BLaER1 (cell line): ENCODE measurements around the gene MATR3.

ENCODE experiments used
- H3K27ac ChIP-seq: shearing (Covaris generic); formaldehyde crosslinking; 2 replicates; pipeline ENCODE4 v1.8.1; 2022
- H3K27me3 ChIP-seq: shearing (Covaris generic); formaldehyde crosslinking; 2 replicates; pipeline ENCODE4 v1.8.1; 2022
- H3K36me3 ChIP-seq: shearing (Covaris generic); formaldehyde crosslinking; 2 replicates; pipeline ENCODE4 v1.8.1; 2022
- H3K4me1 ChIP-seq: shearing (Covaris generic); formaldehyde crosslinking; 2 replicates; pipeline ENCODE4 v1.8.1; 2022
- H3K4me2 ChIP-seq: shearing (Covaris generic); formaldehyde crosslinking; 2 replicates; pipeline ENCODE4 v1.8.1; 2022
- H3K4me3 ChIP-seq: shearing (Covaris generic); formaldehyde crosslinking; 2 replicates; pipeline ENCODE4 v1.8.1; 2022
- H3K9ac ChIP-seq: shearing (Covaris generic); formaldehyde crosslinking; 2 replicates; pipeline ENCODE4 v1.8.1; 2022
- H3K9me3 ChIP-seq: shearing (Covaris generic); formaldehyde crosslinking; 2 replicates; pipeline ENCODE4 v1.8.1; 2022
- H4K20me1 ChIP-seq: shearing (Covaris generic); formaldehyde crosslinking; 2 replicates; pipeline ENCODE4 v1.8.1; 2022
- Cebpa-rat ChIP-seq: shearing (Covaris generic); IDR thresholded peaks from 2 replicates; pipeline ENCODE4 v1.8.1; 2022

The MATR3 gene

DNA sequence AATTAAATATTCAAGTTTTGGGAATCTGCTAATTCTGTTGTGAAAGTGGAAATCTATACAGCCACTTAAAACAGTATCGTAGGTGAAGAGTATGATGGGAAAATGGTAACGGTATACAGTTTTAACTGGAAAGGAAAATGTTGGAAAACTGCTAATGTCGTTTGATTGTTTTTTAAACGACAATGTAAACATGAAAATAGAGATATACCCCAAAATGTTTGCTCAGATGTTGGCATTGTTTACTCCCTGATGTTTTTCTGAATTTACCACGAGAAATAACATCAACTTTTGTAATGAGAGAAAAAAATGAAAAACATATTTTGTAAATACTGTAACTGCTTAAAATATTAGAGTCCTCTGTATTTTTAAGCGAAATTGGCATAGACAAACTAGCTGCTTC, 2.7 kb downstream of the MATR3 start:
- H4K20me1 ChIP-seq: peaks cover 70% of the 10 kb centered on the region
- H3K36me3 ChIP-seq: peaks cover 33% of the 10 kb centered on the region
- no peaks in the 10 kb centered on the region for H3K9me3 ChIP-seq
- no peaks in the 10 kb centered on the region for H3K27me3 ChIP-seq
- peak overlapping the region; percentile 84 for H3K4me2 ChIP-seq
- no peak overlapping the region for H3K27ac ChIP-seq
- peak overlapping the region; percentile 90; the same call in 1 of the 2 replicates for H3K4me3 ChIP-seq
- no peak for TF ChIP-seq Cebpa-rat
- H3K9ac ChIP-seq: peak overlapping the region; percentile 100
- H3K4me1 ChIP-seq: peaks cover 56% of the 10 kb centered on the region

GRCh38 chr5:139296862-139297326, 3.4 kb downstream of the MATR3 start:
- Histone ChIP-seq H3K27ac (no peak overlapping the region), H4K20me1 (peaks cover 77% of the 10 kb centered on the region), H3K4me2 (peak overlapping the region; percentile 84), H3K9me3 (no peaks in the 10 kb centered on the region), H3K4me1 (peaks cover 63% of the 10 kb centered on the region), H3K36me3 (peaks cover 33% of the 10 kb centered on the region), H3K9ac (no peak overlapping the region), H3K4me3 (no peak overlapping the region), H3K27me3 (no peaks in the 10 kb centered on the region)
- no peak for TF ChIP-seq Cebpa-rat

- Histone ChIP-seq H3K4me3 (no peak overlapping the region), H3K36me3 (peaks cover 32% of the 10 kb centered on the region)
Measured at GRCh38 chr5:139297439-139298133, 4.0 kb downstream of the MATR3 start.

DNA sequence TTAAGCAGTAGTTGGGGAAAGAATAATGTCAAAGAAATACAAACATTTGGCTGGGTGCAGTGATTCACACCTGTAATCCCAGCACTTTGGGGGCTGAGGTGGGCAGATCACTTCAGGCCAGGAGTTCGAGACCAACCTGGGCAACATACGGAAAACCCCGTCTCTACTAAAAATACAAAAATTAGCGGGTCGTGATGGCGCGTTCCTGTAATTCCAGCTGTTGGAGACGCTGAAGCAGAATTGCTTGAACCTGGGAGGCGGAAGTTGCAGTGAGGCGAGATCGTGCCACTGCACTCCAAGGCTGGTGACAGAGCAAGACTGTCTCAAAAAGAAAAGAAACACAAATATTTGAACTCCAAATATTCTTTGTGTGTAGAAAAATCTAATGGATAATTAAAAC, 4.7 kb downstream of the MATR3 start:
- no peaks in the 10 kb centered on the region for H3K9me3 ChIP-seq
- peaks cover 34% of the 10 kb centered on the region for H3K36me3 ChIP-seq
- no peak overlapping the region for H3K9ac ChIP-seq
- no peak for TF ChIP-seq Cebpa-rat
- H3K27me3 ChIP-seq: no peaks in the 10 kb centered on the region
- H4K20me1 ChIP-seq: peaks cover 90% of the 10 kb centered on the region
- peak overlapping the region; percentile 84; the same call in 1 of the 2 replicates for H3K4me2 ChIP-seq
- no peak overlapping the region for H3K4me3 ChIP-seq
- peaks cover 64% of the 10 kb centered on the region for H3K4me1 ChIP-seq
- no peak overlapping the region for H3K27ac ChIP-seq

More at GRCh38 chr5:139297439-139298133, 4.0 kb downstream of the MATR3 start:
- no peak overlapping the region for H3K27ac ChIP-seq
- no peak overlapping the region for H3K9ac ChIP-seq
- no peak for TF ChIP-seq Cebpa-rat
- H3K4me1 ChIP-seq: peaks cover 65% of the 10 kb centered on the region
- peaks cover 84% of the 10 kb centered on the region for H4K20me1 ChIP-seq
- no peaks in the 10 kb centered on the region for H3K9me3 ChIP-seq
- no peaks in the 10 kb centered on the region for H3K27me3 ChIP-seq
- H3K4me2 ChIP-seq: peak overlapping the region; percentile 84

- peaks cover 76% of the 10 kb centered on the region for H3K4me1 ChIP-seq
- no peaks in the 10 kb centered on the region for H3K9me3 ChIP-seq
- H4K20me1 ChIP-seq: peaks cover 100% of the 10 kb centered on the region
- H3K27me3 ChIP-seq: no peaks in the 10 kb centered on the region
- peak overlapping the region; percentile 84 for H3K4me2 ChIP-seq
- TF ChIP-seq Cebpa-rat: no peak
- H3K27ac ChIP-seq: no peak overlapping the region
- H3K36me3 ChIP-seq: peaks cover 37% of the 10 kb centered on the region
- H3K9ac ChIP-seq: no peak overlapping the region
- no peak overlapping the region for H3K4me3 ChIP-seq
Measured at GRCh38 chr5:139299486-139299885, 5.9 kb downstream of the MATR3 start.

DNA sequence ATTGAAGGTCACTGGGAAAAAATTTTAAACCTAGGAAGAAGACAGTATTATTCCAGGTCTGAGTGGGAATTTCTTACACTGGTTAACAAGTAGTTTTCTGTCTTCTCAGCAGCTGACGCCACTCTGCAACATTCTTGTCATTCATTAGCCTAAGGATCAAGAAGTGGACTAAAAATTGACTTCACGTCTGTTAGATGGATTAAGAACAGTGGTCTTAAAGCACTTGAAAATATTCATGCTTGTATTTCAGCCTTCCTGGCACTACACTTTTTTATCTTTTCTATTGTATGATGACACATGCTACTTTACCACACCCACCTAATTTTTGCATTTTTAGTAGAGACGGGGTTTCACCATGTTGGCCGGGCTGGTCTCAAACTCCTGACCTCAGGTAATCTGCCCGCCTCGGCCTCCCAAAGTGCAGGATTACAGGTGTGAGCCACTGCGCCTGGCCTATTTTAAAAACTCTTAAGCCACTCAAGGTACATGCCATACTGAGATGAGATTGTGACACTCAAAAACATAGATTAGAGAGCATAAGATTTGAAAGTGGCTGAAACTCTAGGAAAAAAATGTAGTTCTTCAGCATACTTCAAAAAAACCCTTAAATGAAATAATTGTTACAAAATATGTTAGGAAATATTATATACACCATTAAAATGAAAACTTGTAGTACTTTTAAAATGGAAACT, 8.4 kb downstream of the MATR3 start:
- no peak overlapping the region for H3K9ac ChIP-seq
- no peak for TF ChIP-seq Cebpa-rat
- peaks cover 37% of the 10 kb centered on the region for H3K36me3 ChIP-seq
- peaks cover 75% of the 10 kb centered on the region for H3K4me1 ChIP-seq
- H3K4me2 ChIP-seq: no peak overlapping the region
- H3K9me3 ChIP-seq: no peaks in the 10 kb centered on the region
- H3K27me3 ChIP-seq: no peaks in the 10 kb centered on the region
- H3K27ac ChIP-seq: no peak overlapping the region
- peaks cover 100% of the 10 kb centered on the region for H4K20me1 ChIP-seq
- no peak overlapping the region for H3K4me3 ChIP-seq

- Histone ChIP-seq H3K36me3 (peaks cover 38% of the 10 kb centered on the region), H3K4me3 (no peak overlapping the region), H3K9ac (no peak overlapping the region), H3K27me3 (no peaks in the 10 kb centered on the region), H3K4me1 (peaks cover 72% of the 10 kb centered on the region), H3K4me2 (peak overlapping the region; percentile 8; the same call in 1 of the 2 replicates), H4K20me1 (peaks cover 100% of the 10 kb centered on the region), H3K9me3 (no peaks in the 10 kb centered on the region), H3K27ac (no peak overlapping the region)
- no peak for TF ChIP-seq Cebpa-rat
Measured at GRCh38 chr5:139304391-139305324, 11.1 kb downstream of the MATR3 start.

- H3K9ac ChIP-seq: no peak overlapping the region
- H3K36me3 ChIP-seq: peaks cover 31% of the 10 kb centered on the region
- no peak overlapping the region for H3K27ac ChIP-seq
- peaks cover 100% of the 10 kb centered on the region for H4K20me1 ChIP-seq
- no peak overlapping the region for H3K4me2 ChIP-seq
- H3K4me1 ChIP-seq: peaks cover 73% of the 10 kb centered on the region
- no peak overlapping the region for H3K4me3 ChIP-seq
- no peak for TF ChIP-seq Cebpa-rat
- H3K27me3 ChIP-seq: no peaks in the 10 kb centered on the region
- H3K9me3 ChIP-seq: no peaks in the 10 kb centered on the region
Measured at GRCh38 chr5:139306197-139306596, 12.7 kb downstream of the MATR3 start.

GRCh38 chr5:139306628-139307379, 13.3 kb downstream of the MATR3 start:
- no peak overlapping the region for H3K4me3 ChIP-seq
- H3K36me3 ChIP-seq: peaks cover 27% of the 10 kb centered on the region
- no peaks in the 10 kb centered on the region for H3K9me3 ChIP-seq
- no peak for TF ChIP-seq Cebpa-rat
- peaks cover 70% of the 10 kb centered on the region for H3K4me1 ChIP-seq
- no peaks in the 10 kb centered on the region for H3K27me3 ChIP-seq
- no peak overlapping the region for H3K27ac ChIP-seq
- peak overlapping the region; percentile 35; the same call in 1 of the 2 replicates for H3K4me2 ChIP-seq
- H4K20me1 ChIP-seq: peaks cover 100% of the 10 kb centered on the region
- no peak overlapping the region for H3K9ac ChIP-seq
